ENCODE data around the gene CLIP1. TPM values are rescaled to one million over a fixed set of nuclear protein-coding genes. Genes with fewer than 3 reads are reported as not detected.

The CLIP1 gene
- total and polyA plus RNA-seq, 2 of the 8 experiments (the other 6 are each of a cell fraction or from before 2014, with no cell fraction given) = 19.0 to 27.6 TPM

DNA sequence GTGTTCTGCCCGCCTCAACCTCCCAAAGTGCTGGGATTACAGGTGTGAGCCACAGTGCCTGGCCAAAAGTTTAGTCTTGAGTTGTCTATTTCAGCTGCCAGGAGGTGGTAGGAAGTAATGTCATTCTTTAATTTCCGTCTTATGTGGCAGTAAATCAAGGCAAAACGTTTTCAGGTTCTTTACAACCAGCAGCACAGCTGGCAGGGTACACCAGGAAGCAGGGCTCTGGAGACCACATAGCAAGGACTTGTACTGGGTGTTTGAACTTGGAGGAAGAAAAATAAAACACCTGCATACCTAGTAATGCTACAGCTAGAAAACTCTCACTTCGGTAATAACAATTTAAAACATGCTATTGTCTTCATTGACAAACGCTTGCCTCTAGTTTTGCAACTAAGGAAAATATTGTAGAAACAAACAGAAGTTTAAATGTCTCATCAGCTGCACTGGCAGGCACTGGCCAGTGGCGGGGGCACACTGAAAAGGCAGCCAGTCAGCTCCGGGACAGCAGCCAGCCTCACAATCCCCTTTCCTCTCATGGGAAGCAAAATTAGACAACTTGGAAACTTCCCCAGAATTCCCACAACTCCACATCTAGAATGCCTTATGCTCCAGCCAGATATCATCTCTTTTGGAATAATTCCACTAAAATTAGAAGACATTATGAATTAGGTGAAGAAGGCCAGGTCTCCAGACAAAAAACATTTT, 72.2 kb downstream of the CLIP1 start:
- Histone ChIP-seq H2BK5ac (ENCODE audit: low read depth, low read length) (no peak overlapping the region), H3K4ac (replicated peaks; ENCODE audit: insufficient read length, low read depth, low read length) (no peak overlapping the region), H3K79me1 (ENCODE audit: low read depth, low read length) (no peaks in the 10 kb centered on the region), H4K91ac (replicated peaks; ENCODE audit: insufficient read length, low read length) (no peak overlapping the region), H2AFZ (ENCODE audit: low read length) (no peak overlapping the region), H3K27ac (ENCODE audit: low read depth, low read length) (no peak overlapping the region), H3K23me2 (ENCODE audit: low read depth, low read length) (no peaks in the 10 kb centered on the region), H3K4me1 (replicated peaks in 1 of 4; ENCODE audit: control insufficient read depth in 3 of 4, insufficient read depth in 4 of 4, low read length in 3 of 4) (no peaks in the 10 kb centered on the region), H3K18ac (ENCODE audit: extremely low read depth, low read length) (no peak overlapping the region), H4K8ac (ENCODE audit: extremely low read depth, insufficient read depth, low read length) (no peak overlapping the region), H3K4me3 (ENCODE audit: extremely low read depth in 1 of 4, insufficient read depth in 2 of 4, low read depth in 3 of 4, low read length in 4 of 4) (no peak overlapping the region), H3K23ac (ENCODE audit: insufficient read length) (no peak overlapping the region), H2BK120ac (replicated peaks; ENCODE audit: low read depth, low read length) (no peak overlapping the region), H3K9me3 (ENCODE audit: insufficient read depth in 2 of 2, low read depth in 1 of 2, low read length in 1 of 2) (no peaks in the 10 kb centered on the region), H3K56ac (replicated peaks; ENCODE audit: insufficient read length, low read depth, low read length) (no peak overlapping the region), H4K5ac (ENCODE audit: insufficient read length, low read depth, low read length) (no peak overlapping the region), H2AK5ac (ENCODE audit: low read depth, low read length) (no peak overlapping the region), H2BK12ac (ENCODE audit: low read depth, low read length) (no peak overlapping the region), H3K27me3 (replicated peaks in 1 of 4; ENCODE audit: control insufficient read depth in 3 of 4, extremely low read depth in 1 of 4, insufficient read depth in 3 of 4, low read length in 3 of 4) (no peaks in the 10 kb centered on the region), H2BK20ac (ENCODE audit: low read length) (no peak overlapping the region), H3K79me2 (ENCODE audit: control insufficient read depth in 1 of 2, insufficient read depth in 2 of 2, low read length in 2 of 2) (no peaks in the 10 kb centered on the region), H3K9ac (replicated peaks in 1 of 4; ENCODE audit: extremely low read depth in 1 of 4, low read depth in 3 of 4, low read length in 3 of 4) (no peak overlapping the region), H2BK15ac (ENCODE audit: low read length) (no peak overlapping the region), H3K14ac (ENCODE audit: insufficient read length) (no peak overlapping the region), H4K20me1 (replicated peaks in 1 of 2; ENCODE audit: control insufficient read depth in 1 of 2, insufficient read depth in 2 of 2, low read length in 2 of 2) (no peaks in the 10 kb centered on the region), H3K4me2 (ENCODE audit: insufficient read depth in 1 of 2, low read depth in 2 of 2, low read length in 2 of 2) (no peak overlapping the region), H3K36me3 (ENCODE audit: control insufficient read depth in 2 of 4, insufficient read depth in 4 of 4, low read length in 3 of 4) (peaks cover 0 to 4% (median 0%) of the 10 kb centered on the region in 4 experiments; a peak in 2 of 8 replicates)
- TF ChIP-seq, protein P1, sequence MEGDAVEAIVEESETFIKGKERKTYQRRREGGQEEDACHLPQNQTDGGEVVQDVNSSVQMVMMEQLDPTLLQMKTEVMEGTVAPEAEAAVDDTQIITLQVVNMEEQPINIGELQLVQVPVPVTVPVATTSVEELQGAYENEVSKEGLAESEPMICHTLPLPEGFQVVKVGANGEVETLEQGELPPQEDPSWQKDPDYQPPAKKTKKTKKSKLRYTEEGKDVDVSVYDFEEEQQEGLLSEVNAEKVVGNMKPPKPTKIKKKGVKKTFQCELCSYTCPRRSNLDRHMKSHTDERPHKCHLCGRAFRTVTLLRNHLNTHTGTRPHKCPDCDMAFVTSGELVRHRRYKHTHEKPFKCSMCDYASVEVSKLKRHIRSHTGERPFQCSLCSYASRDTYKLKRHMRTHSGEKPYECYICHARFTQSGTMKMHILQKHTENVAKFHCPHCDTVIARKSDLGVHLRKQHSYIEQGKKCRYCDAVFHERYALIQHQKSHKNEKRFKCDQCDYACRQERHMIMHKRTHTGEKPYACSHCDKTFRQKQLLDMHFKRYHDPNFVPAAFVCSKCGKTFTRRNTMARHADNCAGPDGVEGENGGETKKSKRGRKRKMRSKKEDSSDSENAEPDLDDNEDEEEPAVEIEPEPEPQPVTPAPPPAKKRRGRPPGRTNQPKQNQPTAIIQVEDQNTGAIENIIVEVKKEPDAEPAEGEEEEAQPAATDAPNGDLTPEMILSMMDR (IDR thresholded peaks at IDR 0.05; ENCODE audit: control extremely low read depth in 1 of 3, insufficient read depth in 1 of 3, low read depth in 1 of 3, low read length in 3 of 3) = peak in 2 of 3 experiments; percentile 11 to 17; a peak in 2 of 4 replicates
- no peak for TF ChIP-seq YY1 (IDR thresholded peaks at IDR 0.05; ENCODE audit: low read depth, low read length)
- TF ChIP-seq TAF1 (IDR thresholded peaks at IDR 0.05; ENCODE audit: low read depth, low read length) = no peak
- TF ChIP-seq SP1 (IDR thresholded peaks at IDR 0.05; ENCODE audit: low read depth, low read length) = no peak
- TF ChIP-seq JUN (IDR thresholded peaks at IDR 0.05; ENCODE audit: low read depth, low read length) = no peak
- no peak for TF ChIP-seq RNF2 (IDR thresholded peaks at IDR 0.05; ENCODE audit: borderline replicate concordance, low read depth, low read length, missing control alignments, poor library complexity, severe bottlenecking)
- ChIA-PET POLR2A (ENCODE audit: partially characterized antibody) (no interaction called here), CTCF (ENCODE audit: partially characterized antibody) (interaction anchor here (0.6 to 4.0 kb wide), 11 partner anchors 9 to 807 kb away, joined by 3 to 24 read pairs (median 4); no protein-coding TSS in a partner anchor)
- WGBS, 2 experiments (ENCODE audit: extremely low coverage in 1 of 2, insufficient coverage in 1 of 2, insufficient read length in 1 of 2, insufficient replicate concordance in 2 of 2, low coverage in 1 of 2, low lambda C conversion rate in 2 of 2, missing lambda C conversion rate in 1 of 2) = 88% methylated on average over 7 of the region's 7 CpGs; no CpG with 5 or more reads in 1 of the 2 experiments
- DNase-seq (ENCODE audit: low read depth in 1 of 2, low spot score in 2 of 2) (no peak), FAIRE-seq (no peak)

Data from H1 (cell line).